DND-41 (cell line): Measurements from ENCODE around the gene ZMYND12.

ENCODE experiments used
- ATAC-seq: fragments of 200-7000 bp; cut with Tn5 transposase; 3 replicates; pipeline ENCODE4 v1.9.1; 2021; ENCODE audit warnings: low read depth; ENCODE audit not compliant: insufficient read depth
- DNase-seq: peaks from one replicate; pipeline ENCODE4 v3.0.0-alpha.2; 2020
- H2AFZ ChIP-seq: 2 replicates; pipeline ENCODE4 v1.6.0; 2012; ENCODE audit warnings: low read depth, low read length
- H3K27ac ChIP-seq: 2 replicates; pipeline ENCODE4 v1.5.1; 2012; ENCODE audit warnings: low read length, inconsistent platforms
- H3K27me3 ChIP-seq: fragments of 200-600 bp; sonication (generic); 2 replicates; pipeline ENCODE4 v1.6.0; 2012; ENCODE audit warnings: low read length, mild to moderate bottlenecking, inconsistent platforms; ENCODE audit not compliant: insufficient read depth, poor library complexity
- H3K36me3 ChIP-seq: 2 replicates; pipeline ENCODE4 v1.5.1; 2012; ENCODE audit warnings: low read length, inconsistent platforms; ENCODE audit not compliant: insufficient read depth
- H3K4me1 ChIP-seq: 2 replicates; pipeline ENCODE4 v1.5.1; 2012; ENCODE audit warnings: mild to moderate bottlenecking, low read length; ENCODE audit not compliant: insufficient read depth
- H3K4me2 ChIP-seq: 2 replicates; pipeline ENCODE4 v1.6.0; 2012; ENCODE audit warnings: mild to moderate bottlenecking, moderate library complexity, low read length, inconsistent platforms; ENCODE audit not compliant: insufficient read depth
- H3K4me3 ChIP-seq, 2 experiments: fragments of 200-600 bp in 1 of 2; shearing (Covaris generic) in 1 of 2; 2 replicates each; pipeline ENCODE4 v1.5.1; 2012 to 2016; ENCODE audit warnings: inconsistent platforms in 2 of 2, low read length in 2 of 2, mild to moderate bottlenecking in 2 of 2, low read depth in 1 of 2, moderate library complexity in 1 of 2
- H3K79me2 ChIP-seq: 2 replicates; pipeline ENCODE4 v1.6.0; 2012; ENCODE audit warnings: low read length, inconsistent platforms; ENCODE audit not compliant: insufficient read depth
- H3K9ac ChIP-seq: 2 replicates; pipeline ENCODE4 v1.6.0; 2012; ENCODE audit warnings: low read depth, mild to moderate bottlenecking, inconsistent platforms, low read length, moderate library complexity
- H3K9me3 ChIP-seq: 2 replicates; pipeline ENCODE4 v1.5.1; 2012; ENCODE audit warnings: low read length, moderate library complexity, mild to moderate bottlenecking, inconsistent platforms; ENCODE audit not compliant: insufficient read depth, severe bottlenecking
- H4K20me1 ChIP-seq: 2 replicates; pipeline ENCODE4 v1.6.0; 2012; ENCODE audit warnings: low read length; ENCODE audit not compliant: insufficient read depth
- EZH2 ChIP-seq: IDR thresholded peaks from 3 replicates; pipeline ENCODE4 v1.6.1; 2012; ENCODE audit warnings: borderline replicate concordance, low read depth, mild to moderate bottlenecking, moderate library complexity, low read length, inconsistent platforms; ENCODE audit not compliant: severe bottlenecking
- TF ChIP-seq, protein P1 (sequence below): IDR thresholded peaks from 2 replicates; pipeline ENCODE4 v1.5.1; 2012; ENCODE audit warnings: borderline replicate concordance, low read length, moderate library complexity, mild to moderate bottlenecking; ENCODE audit not compliant: poor library complexity, severe bottlenecking; ENCODE audit errors: extremely low read depth

The ZMYND12 gene

DNA sequence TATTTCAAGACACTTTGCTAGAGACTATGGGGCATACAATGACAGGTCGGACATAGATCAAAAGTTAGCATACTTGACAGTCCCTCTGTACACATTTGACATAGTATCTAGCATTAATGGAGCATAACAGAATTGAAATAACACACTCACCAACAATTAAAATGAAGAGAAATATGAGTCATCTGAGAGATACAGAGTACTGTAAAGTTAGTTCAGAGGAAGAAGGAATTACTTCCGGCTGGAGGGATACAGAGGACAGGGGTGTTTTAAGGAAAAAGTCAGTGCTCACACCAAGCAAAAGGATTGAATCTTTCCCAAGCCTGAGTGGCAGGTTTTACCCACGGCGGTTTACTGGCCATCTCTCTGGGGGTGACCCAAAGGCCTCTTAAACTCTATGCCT is 2.4 kb downstream of the ZMYND12 start:
- H3K4me2 ChIP-seq = no peak overlapping the region
- peaks cover 15% of the 10 kb centered on the region for H3K79me2 ChIP-seq
- peaks cover 7% of the 10 kb centered on the region for H3K36me3 ChIP-seq
- H3K9ac ChIP-seq = no peak overlapping the region
- DNase-seq (no peak), ATAC-seq (no peak)
- no peak for TF ChIP-seq EZH2
- TF ChIP-seq, protein P1, sequence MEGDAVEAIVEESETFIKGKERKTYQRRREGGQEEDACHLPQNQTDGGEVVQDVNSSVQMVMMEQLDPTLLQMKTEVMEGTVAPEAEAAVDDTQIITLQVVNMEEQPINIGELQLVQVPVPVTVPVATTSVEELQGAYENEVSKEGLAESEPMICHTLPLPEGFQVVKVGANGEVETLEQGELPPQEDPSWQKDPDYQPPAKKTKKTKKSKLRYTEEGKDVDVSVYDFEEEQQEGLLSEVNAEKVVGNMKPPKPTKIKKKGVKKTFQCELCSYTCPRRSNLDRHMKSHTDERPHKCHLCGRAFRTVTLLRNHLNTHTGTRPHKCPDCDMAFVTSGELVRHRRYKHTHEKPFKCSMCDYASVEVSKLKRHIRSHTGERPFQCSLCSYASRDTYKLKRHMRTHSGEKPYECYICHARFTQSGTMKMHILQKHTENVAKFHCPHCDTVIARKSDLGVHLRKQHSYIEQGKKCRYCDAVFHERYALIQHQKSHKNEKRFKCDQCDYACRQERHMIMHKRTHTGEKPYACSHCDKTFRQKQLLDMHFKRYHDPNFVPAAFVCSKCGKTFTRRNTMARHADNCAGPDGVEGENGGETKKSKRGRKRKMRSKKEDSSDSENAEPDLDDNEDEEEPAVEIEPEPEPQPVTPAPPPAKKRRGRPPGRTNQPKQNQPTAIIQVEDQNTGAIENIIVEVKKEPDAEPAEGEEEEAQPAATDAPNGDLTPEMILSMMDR = no peak
- H3K4me1 ChIP-seq = peaks cover 28% of the 10 kb centered on the region
- no peaks in the 10 kb centered on the region for H3K9me3 ChIP-seq
- H3K27ac ChIP-seq = no peak overlapping the region
- H4K20me1 ChIP-seq = no peaks in the 10 kb centered on the region
- H3K27me3 ChIP-seq = no peaks in the 10 kb centered on the region
- no peak overlapping the region for H2AFZ ChIP-seq
- no peak overlapping the region for H3K4me3 ChIP-seq

DNA sequence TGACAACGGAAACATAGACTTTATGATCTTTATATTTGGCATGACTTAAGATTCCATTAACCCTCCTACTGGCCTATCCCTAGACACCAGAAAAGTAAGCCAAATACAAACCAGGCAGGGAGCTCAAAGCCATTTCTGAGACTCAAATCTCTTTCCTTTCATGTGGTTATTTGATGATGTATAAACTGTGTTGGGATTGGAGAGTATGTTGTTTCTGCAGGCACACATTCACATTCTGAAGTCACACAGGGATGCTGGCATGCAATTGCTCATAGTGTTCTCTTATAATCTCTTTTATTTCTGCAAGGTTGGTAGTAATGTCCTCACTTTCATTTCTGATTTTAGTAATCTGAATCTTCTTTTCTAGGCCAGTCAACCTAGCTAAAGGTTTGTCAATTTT is 5.8 kb downstream of the ZMYND12 start:
- Histone ChIP-seq H3K9ac (no peak overlapping the region), H3K4me1 (0 out of 2 replicates have a peak, but pooled peaks cover 1% of the 10 kb centered on the region), H4K20me1 (no peaks in the 10 kb centered on the region), H3K27me3 (no peaks in the 10 kb centered on the region), H2AFZ (no peak overlapping the region), H3K4me3 (no peak overlapping the region), H3K9me3 (no peaks in the 10 kb centered on the region), H3K36me3 (no peaks in the 10 kb centered on the region), H3K4me2 (no peak overlapping the region), H3K27ac (no peak overlapping the region), H3K79me2 (no peaks in the 10 kb centered on the region)
- ATAC-seq (peak; percentile 47; the same call in 2 of the 3 replicates), DNase-seq (no peak)
- TF ChIP-seq, protein P1 = no peak
- TF ChIP-seq EZH2 = no peak

DNA sequence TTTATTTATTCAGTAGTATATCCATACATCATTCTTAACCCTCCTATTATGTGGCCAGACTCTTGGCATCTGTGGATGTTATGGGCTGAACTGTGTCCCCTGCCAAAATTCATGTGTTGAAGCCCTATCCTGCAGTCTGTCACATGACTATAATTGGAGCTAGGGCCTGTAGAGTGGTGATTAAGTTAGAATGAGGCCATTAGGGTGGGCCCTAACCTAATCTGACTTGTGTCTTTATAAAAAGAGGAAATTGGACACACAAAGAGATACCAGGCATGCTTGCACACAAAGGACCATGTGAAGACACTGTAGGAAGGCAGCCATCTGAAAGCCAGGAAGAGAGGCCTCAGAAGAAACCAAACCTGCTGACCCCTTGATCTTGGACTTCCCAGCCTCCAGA is 6.6 kb downstream of the ZMYND12 start:
- H3K4me1 ChIP-seq = no peaks in the 10 kb centered on the region
- H3K9ac ChIP-seq = no peak overlapping the region
- no peaks in the 10 kb centered on the region for H3K27me3 ChIP-seq
- no peak overlapping the region for H3K27ac ChIP-seq
- H3K36me3 ChIP-seq = no peaks in the 10 kb centered on the region
- H3K4me2 ChIP-seq = no peak overlapping the region
- no peaks in the 10 kb centered on the region for H3K79me2 ChIP-seq
- no peak for TF ChIP-seq EZH2
- TF ChIP-seq, protein P1 = no peak
- DNase-seq (no peak), ATAC-seq (no peak)
- H4K20me1 ChIP-seq = no peaks in the 10 kb centered on the region
- H3K4me3 ChIP-seq = no peak overlapping the region
- no peaks in the 10 kb centered on the region for H3K9me3 ChIP-seq
- H2AFZ ChIP-seq = no peak overlapping the region

DNA sequence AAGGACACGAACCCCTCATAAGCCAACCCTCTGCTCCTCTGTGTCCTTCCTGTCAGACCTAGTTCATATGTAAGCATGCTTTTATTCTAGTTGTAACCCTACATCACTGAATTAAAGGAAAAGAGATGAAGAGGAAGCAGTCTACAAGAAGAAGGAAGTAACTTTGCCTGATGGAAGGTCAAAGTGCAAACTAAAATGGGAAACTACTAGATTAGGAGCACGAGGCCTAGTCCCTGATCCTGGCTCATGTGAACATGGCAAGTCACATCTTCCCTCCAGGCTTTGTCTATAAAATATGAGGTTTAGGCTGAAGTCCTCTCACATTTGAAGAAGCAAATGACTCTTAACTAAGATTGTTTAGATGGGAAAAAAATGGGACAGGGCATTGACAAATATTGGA is 13.2 kb downstream of the ZMYND12 start:
- no peaks in the 10 kb centered on the region for H3K27me3 ChIP-seq
- no peak overlapping the region for H3K27ac ChIP-seq
- no peak for TF ChIP-seq EZH2
- TF ChIP-seq, protein P1 = no peak
- H3K36me3 ChIP-seq = no peaks in the 10 kb centered on the region
- H3K9ac ChIP-seq = no peak overlapping the region
- no peaks in the 10 kb centered on the region for H4K20me1 ChIP-seq
- H3K4me3 ChIP-seq = no peak overlapping the region
- DNase-seq (no peak), ATAC-seq (no peak)
- H3K9me3 ChIP-seq = no peaks in the 10 kb centered on the region
- no peaks in the 10 kb centered on the region for H3K79me2 ChIP-seq
- H3K4me2 ChIP-seq = no peak overlapping the region
- no peaks in the 10 kb centered on the region for H3K4me1 ChIP-seq
- H2AFZ ChIP-seq = no peak overlapping the region
